ENCODE results near the gene PEX10.
A peak's percentile ranks its signal among the peaks of the same experiment; 100 is the strongest.

PEX10 gene

DNA sequence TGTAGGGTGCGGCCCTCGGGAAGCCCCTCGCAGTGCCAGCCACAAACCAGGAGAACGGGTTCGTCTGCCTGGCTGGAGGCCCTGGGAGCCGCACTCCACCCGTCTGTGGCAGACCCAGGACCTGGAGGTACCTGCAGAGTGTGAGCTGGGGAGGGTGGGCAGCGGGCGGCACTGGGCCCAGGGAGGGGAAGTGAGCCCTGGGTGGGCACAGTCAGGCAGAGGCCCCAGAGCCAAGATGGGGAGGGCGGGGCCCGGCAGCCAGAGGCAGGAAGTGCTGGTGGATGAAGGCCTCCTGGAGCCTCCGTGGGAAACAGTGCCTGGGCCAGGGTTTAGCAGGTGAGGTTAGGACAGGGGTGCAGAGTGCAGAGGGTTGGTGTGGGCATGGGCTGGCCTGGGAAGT lies 4.0 kb upstream of the PEX10 start:
- H3K4me3 ChIP-seq (ENCODE audit: low read length): no peak overlapping the region
- no peak for DNase-seq (ENCODE audit: low read depth)
- TF ChIP-seq, protein P1, sequence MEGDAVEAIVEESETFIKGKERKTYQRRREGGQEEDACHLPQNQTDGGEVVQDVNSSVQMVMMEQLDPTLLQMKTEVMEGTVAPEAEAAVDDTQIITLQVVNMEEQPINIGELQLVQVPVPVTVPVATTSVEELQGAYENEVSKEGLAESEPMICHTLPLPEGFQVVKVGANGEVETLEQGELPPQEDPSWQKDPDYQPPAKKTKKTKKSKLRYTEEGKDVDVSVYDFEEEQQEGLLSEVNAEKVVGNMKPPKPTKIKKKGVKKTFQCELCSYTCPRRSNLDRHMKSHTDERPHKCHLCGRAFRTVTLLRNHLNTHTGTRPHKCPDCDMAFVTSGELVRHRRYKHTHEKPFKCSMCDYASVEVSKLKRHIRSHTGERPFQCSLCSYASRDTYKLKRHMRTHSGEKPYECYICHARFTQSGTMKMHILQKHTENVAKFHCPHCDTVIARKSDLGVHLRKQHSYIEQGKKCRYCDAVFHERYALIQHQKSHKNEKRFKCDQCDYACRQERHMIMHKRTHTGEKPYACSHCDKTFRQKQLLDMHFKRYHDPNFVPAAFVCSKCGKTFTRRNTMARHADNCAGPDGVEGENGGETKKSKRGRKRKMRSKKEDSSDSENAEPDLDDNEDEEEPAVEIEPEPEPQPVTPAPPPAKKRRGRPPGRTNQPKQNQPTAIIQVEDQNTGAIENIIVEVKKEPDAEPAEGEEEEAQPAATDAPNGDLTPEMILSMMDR (conservative IDR thresholded peaks at IDR 0.05; ENCODE audit: low read length): no peak

- TF ChIP-seq, protein P1 (conservative IDR thresholded peaks at IDR 0.05; ENCODE audit: low read length): no peak
- no peak for DNase-seq (ENCODE audit: low read depth)
- no peak overlapping the region for H3K4me3 ChIP-seq (ENCODE audit: low read length)
Observed at GRCh38 chr1:2415801-2416208, 3.4 kb upstream of the PEX10 start.

DNA sequence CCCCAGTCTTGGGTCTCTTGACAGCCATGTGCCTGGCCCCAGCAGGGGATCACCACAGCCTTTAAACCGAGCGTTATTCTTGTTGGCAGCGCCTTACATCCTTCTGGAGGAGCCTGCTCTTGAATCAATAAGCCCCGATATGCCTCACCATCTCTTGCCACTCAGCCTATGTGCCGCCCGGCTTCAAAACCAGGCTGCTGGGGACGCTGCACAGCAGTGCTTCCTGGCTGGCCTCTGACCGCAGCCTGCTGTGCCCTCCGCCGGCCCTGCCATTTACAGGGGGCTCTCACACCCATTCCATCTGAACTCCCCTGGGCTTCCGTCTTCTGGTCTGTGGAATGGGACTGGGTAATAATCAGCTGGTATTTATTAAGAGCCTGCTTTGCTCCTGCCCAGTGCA lies 3.0 kb upstream of the PEX10 start:
- H3K4me3 ChIP-seq (ENCODE audit: low read length): no peak overlapping the region
- TF ChIP-seq, protein P1 (conservative IDR thresholded peaks at IDR 0.05; ENCODE audit: low read length): no peak
- no peak for DNase-seq (ENCODE audit: low read depth)

DNA sequence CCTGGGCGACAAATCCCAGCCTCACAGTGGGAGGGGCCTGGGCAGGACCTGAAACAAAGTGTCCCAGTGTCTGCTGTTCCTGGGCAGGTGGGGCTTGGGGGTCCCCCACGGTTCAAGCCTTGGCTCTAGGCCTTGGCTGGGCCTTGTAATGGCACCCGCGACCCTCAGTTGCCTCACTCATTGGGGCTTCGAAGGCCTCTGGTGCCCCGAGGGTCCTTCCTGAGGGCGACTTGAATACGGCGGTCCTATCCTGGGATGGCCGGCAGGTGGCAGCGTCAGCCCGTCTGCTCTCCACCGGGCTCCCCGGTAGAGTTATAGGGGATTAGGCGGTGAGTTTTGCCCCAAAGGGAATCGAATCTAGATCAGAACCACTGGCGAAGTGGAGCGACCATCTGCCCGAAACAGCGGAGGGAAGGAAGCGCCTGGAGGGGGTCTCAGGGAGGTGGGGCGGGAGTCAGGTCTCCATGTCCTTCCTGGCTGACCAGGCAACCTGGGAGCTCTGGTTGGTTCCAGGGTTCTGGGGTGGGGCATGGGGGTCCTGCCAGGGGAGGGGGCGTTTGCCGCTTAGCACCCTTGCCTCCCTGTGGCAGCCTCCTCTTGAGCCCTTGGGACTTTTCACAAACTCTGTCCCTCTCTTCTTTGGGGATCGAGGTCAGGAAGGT lies 2.1 kb upstream of the PEX10 start:
- no peak overlapping the region for H3K4me3 ChIP-seq (ENCODE audit: low read length)
- DNase-seq (ENCODE audit: low read depth): peak; percentile 49
- TF ChIP-seq, protein P1 (conservative IDR thresholded peaks at IDR 0.05; ENCODE audit: low read length): peak; percentile 82

- H3K4me3 ChIP-seq (ENCODE audit: low read length): peak overlapping the region; percentile 73
- TF ChIP-seq, protein P1 (conservative IDR thresholded peaks at IDR 0.05; ENCODE audit: low read length): no peak
Observed at GRCh38 chr1:2413495-2414296, 1.3 kb upstream of the PEX10 start.

GRCh38 chr1:2412773-2413494 lies 570 bp upstream of the PEX10 start:
- H3K4me3 ChIP-seq (ENCODE audit: low read length): peak overlapping the region; percentile 73
- TF ChIP-seq, protein P1 (conservative IDR thresholded peaks at IDR 0.05; ENCODE audit: low read length): no peak
- peak; percentile 48 for DNase-seq (ENCODE audit: low read depth)

More at GRCh38 chr1:2413495-2414296, 1.3 kb upstream of the PEX10 start:
- no peak for DNase-seq (ENCODE audit: low read depth)

All from AG10803 (cell line).